LoVo (cell line): ENCODE results near the gene AP5M1.
"Not testable (repeated sequence)": the region's sequence is repeated elsewhere in the genome, so short reads cannot be mapped to it uniquely, and the experiment has no call there.

Experiments used
- DNase-seq: peaks from one replicate; pipeline ENCODE4 v3.0.0-alpha.2; 2016; ENCODE audit warnings: low spot score

Gene AP5M1

GRCh38 chr14:57268161-57269069 lies at the start of gene AP5M1, which contains the start of gene EXOC5:
TSS of gene AP5M1 (plus strand) at chr14:57268971. CDS start at chr14:57269315, 344 bp downstream.
TSS of gene EXOC5 (minus strand) at chr14:57268905. CDS start at chr14:57268648, 257 bp downstream.
- peak; percentile 93 for DNase-seq

- no peak for DNase-seq
Measured at GRCh38 chr14:57221931-57222330, 46.8 kb upstream of the AP5M1 start.

GRCh38 chr14:57227083-57227482 lies 41.7 kb upstream of the AP5M1 start:
- no peak for DNase-seq

GRCh38 chr14:57228320-57228719 lies 40.5 kb upstream of the AP5M1 start:
- DNase-seq, result not testable (repeated sequence)

GRCh38 chr14:57232006-57232405 lies 36.8 kb upstream of the AP5M1 start:
- no peak for DNase-seq

GRCh38 chr14:57240115-57240514 lies 28.7 kb upstream of the AP5M1 start:
- not testable (repeated sequence) for DNase-seq

GRCh38 chr14:57243320-57243719 lies 25.5 kb upstream of the AP5M1 start:
- no peak for DNase-seq

GRCh38 chr14:57244106-57244505 lies 24.7 kb upstream of the AP5M1 start:
- no peak for DNase-seq

GRCh38 chr14:57245941-57246340 lies 22.8 kb upstream of the AP5M1 start:
- DNase-seq, result no peak

GRCh38 chr14:57246933-57247657 lies 21.7 kb upstream of the AP5M1 start:
- no peak for DNase-seq

GRCh38 chr14:57254884-57255283 lies 13.9 kb upstream of the AP5M1 start:
- no peak for DNase-seq

GRCh38 chr14:57258221-57258620 lies 10.6 kb upstream of the AP5M1 start:
- DNase-seq, result not testable (repeated sequence)

- no peak for DNase-seq
Measured at GRCh38 chr14:57259672-57260071, 9.1 kb upstream of the AP5M1 start.

- no peak for DNase-seq
Measured at GRCh38 chr14:57261604-57262003, 7.2 kb upstream of the AP5M1 start.

- DNase-seq, result no peak
Measured at GRCh38 chr14:57262117-57262516, 6.7 kb upstream of the AP5M1 start.

GRCh38 chr14:57266065-57266464 lies 2.7 kb upstream of the AP5M1 start:
- DNase-seq, result no peak

- no peak for DNase-seq
Measured at GRCh38 chr14:57273236-57273635, 4.5 kb downstream of the AP5M1 start.

GRCh38 chr14:57274551-57274950 lies 5.8 kb downstream of the AP5M1 start:
- no peak for DNase-seq

GRCh38 chr14:57275023-57275664 lies 6.4 kb downstream of the AP5M1 start:
- no peak for DNase-seq

- DNase-seq, result no peak
Measured at GRCh38 chr14:57277062-57277461, 8.3 kb downstream of the AP5M1 start.

GRCh38 chr14:57287745-57288144 lies 19.0 kb downstream of the AP5M1 start:
- no peak for DNase-seq

GRCh38 chr14:57290751-57291150 lies 22.0 kb downstream of the AP5M1 start:
- peak; percentile 29 for DNase-seq
